GM21526 (cell line): ENCODE measurements around the gene TMEM82.
"Not testable (repeated sequence)": the region's sequence is repeated elsewhere in the genome, so short reads cannot be mapped to it uniquely, and the experiment has no call there.

ENCODE experiments used
- ATAC-seq: cut with Tn5 transposase; IDR thresholded peaks from one replicate; pipeline ENCODE4 v1.9.1; 2021; ENCODE audit warnings: moderate library complexity; ENCODE audit not compliant: unreplicated experiment, low FRiP score

Gene TMEM82

GRCh38 chr1:15742339-15742801 is at the start of gene TMEM82:
Gene TMEM82, plus strand, starts transcription at chr1:15742499. Its CDS starts 61 bp downstream, at chr1:15742560.
- ATAC-seq = no peak

DNA sequence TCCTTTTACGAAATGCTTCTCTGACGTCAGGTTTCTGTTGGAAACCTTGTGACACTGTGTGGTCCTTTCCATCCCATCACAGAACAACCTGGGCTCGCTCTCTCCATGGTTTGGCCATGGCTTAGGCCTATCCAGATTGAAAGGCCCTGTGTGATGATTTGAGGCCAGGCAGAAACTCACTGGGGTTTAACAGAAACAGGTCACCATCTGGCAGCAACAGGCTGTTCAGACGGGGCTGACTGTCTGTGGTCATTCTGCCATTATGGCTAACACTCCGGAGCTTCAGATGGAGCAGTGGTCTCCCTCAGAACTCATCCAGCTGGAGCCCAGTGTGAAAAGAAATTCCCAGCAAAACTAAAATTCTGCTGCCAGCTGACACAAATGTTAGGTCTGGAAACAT is 48.9 kb upstream of the TMEM82 start:
- no peak for ATAC-seq

DNA sequence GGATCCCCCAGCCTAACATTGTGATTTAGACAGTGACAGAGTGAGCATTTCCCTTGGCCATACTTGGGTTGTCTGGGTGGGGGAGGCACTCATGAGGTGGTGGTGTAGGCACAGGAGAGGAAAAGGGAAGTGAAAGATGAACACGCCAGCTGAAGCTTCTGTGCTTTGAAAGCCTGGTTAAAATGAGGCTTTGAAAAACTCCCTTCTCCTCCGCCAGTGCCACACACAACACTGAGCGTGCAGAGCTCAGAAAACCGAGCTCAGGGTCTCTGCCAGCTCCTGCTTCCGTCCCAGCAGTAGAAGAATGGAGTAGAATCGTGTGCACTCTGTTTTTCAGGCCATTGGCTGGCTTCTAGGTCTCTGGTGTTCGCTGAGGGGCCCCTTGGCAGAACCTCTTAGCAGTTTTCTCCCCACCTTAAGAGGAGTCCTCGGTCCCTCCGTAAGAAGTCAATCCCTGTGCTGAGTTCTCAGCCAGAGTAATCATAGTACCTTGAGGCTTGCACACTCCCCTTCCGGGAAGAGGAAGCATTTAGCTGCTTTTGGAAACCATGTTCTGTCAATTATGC is 45.3 kb upstream of the TMEM82 start:
- peak; percentile 88 for ATAC-seq

GRCh38 chr1:15698201-15698600 is 44.1 kb upstream of the TMEM82 start:
- ATAC-seq = no peak

- ATAC-seq = not testable (repeated sequence)
Measured at GRCh38 chr1:15699321-15699720, 43.0 kb upstream of the TMEM82 start.

- no peak for ATAC-seq
Measured at GRCh38 chr1:15700508-15700907, 41.8 kb upstream of the TMEM82 start.

- ATAC-seq = no peak
Measured at GRCh38 chr1:15701784-15702183, 40.5 kb upstream of the TMEM82 start.

DNA sequence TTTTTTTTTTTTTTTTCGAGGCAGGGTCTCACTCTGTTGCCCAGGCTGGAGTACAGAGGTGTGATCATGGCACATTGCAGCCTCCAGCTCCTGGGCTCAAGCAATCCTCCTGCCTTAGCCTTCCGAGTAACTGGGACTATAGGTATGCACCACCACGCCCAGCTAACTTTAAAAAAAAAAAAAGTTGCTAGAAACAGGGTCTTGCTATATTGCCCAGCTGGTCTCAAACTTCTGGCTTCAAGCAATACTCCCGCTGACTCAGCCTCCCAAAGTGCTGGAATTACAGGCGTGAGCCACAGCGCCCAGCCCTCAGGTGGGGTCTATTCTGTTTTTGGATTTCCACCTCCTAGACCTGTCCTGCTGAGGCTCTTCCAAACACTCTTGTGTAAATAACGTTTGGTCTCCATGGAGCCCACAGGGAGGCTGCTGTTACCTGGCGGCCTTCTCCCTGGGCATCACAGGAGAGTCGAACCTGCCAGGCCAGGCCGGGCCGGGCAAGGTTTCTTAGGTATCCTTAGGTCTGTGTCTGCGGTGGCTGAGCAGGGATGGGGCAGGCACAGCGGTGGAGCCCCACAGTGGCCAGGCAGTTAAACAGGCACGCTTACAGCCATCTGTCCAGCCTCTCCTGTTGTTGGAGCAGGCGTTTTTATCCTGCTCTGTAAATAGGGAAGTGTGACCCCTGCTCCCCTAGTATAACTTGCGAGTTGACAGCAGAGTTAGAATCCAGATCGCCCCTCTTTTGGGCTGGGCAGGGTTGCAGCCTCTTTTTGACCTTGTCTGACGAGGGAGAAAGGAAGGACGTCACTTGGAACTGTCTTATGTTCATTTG is 39.4 kb upstream of the TMEM82 start:
- no peak for ATAC-seq

DNA sequence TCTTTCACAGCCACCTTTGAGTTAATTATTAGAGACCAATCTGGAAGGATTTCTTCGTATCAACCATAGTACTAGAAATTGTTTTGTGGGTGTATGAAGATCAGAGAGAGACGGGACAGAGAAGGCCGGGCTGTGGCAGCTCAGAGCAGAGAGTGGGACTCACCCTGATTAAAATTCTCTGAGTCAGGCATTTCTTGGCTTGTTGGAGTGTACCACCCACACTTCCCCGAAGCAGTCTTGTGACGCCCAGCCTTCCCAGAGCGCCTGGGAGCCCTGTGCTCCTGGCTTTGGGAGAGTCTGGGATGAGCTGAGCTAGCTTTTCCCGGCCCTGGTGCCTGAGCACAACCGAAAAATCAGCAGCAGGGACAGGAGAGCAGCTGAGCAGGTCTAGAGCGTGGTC is 38.7 kb upstream of the TMEM82 start:
- ATAC-seq = no peak

DNA sequence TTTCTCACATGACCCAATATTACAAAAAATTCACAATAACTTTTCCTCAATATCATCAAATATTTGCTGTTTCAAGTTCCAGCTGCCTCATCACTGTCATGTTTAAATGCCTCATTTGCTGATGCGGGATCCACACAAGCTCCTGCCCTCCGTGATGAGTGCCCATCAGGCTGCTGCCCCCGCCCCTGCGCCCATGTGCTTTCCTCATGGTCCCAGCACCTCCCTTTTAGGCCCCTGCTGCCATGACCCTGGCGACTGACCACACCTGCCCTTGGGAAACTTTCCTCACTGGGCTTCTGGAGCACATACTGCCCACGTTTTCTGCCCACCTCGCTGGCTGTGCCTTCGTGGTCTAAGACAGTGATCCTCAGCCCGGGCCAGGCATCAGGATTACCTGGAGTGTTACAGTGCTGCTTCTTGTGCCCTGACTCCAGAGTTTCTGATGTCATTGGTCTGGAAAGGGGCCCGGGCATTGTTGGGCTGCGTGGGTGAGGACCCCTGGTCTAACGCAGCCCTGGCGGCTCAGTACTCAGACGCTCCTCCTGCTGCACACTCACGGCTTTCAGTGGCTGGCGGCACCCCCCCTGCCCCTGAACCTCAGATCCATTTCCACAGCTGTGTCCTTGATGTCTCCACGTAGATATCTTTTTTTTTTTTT is 37.6 kb upstream of the TMEM82 start:
- ATAC-seq = no peak

GRCh38 chr1:15705184-15705566 is 37.1 kb upstream of the TMEM82 start:
- no peak for ATAC-seq

- ATAC-seq = no peak
Measured at GRCh38 chr1:15706751-15707150, 35.5 kb upstream of the TMEM82 start.

DNA sequence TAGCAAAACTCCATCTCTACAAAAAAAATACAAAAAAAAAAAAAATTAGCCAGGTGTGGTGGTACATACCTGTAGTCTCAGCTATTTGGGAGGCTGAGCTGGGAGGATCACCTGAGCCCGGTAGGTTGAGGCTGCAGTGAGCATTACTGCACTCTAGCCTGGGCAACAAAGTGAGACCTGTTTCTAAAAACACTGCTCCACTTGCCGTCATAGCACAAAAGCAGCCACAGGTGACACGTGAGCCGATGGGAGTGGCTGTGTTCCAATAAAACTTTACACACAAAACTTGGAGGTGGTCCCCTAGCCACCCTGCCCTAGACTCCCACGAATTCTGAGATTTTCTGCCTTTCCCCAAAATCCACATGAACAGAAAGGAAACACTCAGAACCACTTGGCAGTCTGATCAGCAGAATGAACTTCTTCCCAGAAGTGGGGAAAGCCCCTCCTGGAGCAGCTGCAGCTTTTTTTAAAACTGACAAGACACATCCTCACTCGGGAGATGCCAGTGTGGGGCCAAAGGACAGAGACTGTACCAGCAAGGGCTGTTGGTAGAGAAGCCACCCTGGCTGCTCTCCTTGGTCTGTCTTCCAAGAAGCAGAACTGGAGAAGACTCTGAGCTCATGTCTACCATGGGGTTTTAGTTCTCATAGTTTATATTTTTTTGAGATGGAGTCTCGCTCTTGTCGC is 34.9 kb upstream of the TMEM82 start:
- no peak for ATAC-seq

DNA sequence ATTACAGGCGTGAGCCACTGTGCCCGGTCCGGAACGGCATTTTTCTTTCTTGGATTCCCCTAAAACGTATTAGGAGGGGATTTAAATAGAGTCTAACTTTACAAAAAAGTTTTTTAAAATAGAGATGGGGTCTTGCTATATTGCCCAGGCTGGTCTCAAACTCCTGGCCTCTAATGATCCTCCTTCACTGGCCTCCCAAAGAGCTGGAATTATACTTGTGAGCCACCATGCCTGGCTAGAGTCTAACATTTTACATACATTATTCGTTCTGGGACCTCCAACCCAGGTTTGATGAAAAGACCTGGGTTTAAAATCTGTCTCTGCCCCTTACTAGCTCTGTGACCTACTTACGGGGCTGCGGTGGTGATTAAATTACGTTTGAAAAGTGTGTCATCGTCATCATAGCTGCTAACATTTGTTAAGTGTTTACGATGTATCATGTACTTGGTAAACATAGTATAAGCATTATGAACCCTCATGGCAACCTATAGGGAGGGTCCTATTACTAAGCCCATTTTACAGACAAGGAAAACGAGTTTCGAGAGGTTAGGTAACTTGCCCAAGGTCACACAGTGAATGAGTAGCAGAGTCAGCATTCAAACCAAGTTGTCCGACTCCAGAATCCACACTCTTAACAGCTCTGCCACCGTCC is 33.7 kb upstream of the TMEM82 start:
- no peak for ATAC-seq

DNA sequence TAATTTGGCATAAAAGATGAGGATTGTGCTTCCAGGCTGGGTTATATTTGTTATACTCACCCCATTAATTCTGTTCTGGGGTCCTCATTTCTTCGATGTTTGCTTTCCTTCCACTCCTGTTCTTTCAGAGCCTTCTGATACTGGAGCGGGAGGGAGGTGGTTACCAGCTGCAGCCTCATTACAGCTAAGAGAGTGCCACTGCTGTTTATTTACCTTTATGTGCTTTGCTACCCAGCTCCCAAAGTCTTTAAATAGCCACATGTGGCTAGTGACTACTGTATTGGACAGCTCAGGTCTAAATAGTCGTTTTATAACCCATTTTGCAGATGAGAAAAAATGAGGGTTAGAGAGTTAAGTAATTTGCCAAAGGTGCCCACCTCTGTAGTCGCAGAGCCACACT is 33.1 kb upstream of the TMEM82 start:
- ATAC-seq = no peak

- no peak for ATAC-seq
Measured at GRCh38 chr1:15712168-15712567, 30.1 kb upstream of the TMEM82 start.

- ATAC-seq = no peak
Measured at GRCh38 chr1:15714406-15715136, 27.7 kb upstream of the TMEM82 start.

- no peak for ATAC-seq
Measured at GRCh38 chr1:15717418-15718125, 24.7 kb upstream of the TMEM82 start.

- no peak for ATAC-seq
Measured at GRCh38 chr1:15718199-15718601, 24.1 kb upstream of the TMEM82 start.
